Activated CD8-positive, alpha-beta memory T cell treated with anti-CD3 and anti-CD28 coated beads, Interleukin-2, amount 10 ng/mL, durations not matched to agents 7 days and 5 days (primary cell): Measurements from ENCODE around the gene IFNGR2. TPM values are rescaled to one million over a fixed set of nuclear protein-coding genes. Genes with fewer than 3 reads are reported as not detected.

Experiments
- ATAC-seq: fragments of 150-1000 bp; cut with Tn5 transposase; one replicate; pipeline ENCODE4 v1.10.0; 2021; ENCODE audit warnings: moderate library complexity
- CTCF ChIA-PET: fragments of 350-600 bp; sonication (Branson Sonifier 250); formaldehyde crosslinking; loops from one replicate; lab custom pipeline; 2021; ENCODE audit warnings: antibody characterized with exemption; lab: Charles Lee
- DNase-seq: peaks from one replicate; pipeline ENCODE4 v3.0.0-alpha.2; 2020
- H3K27ac Mint-ChIP-seq: one replicate; pipeline ENCODE4 v1.8.0; 2021; ENCODE audit warnings: mild to moderate bottlenecking, mixed read lengths
- H3K27me3 Mint-ChIP-seq: one replicate; pipeline ENCODE4 v1.8.0; 2021; ENCODE audit warnings: mixed read lengths
- H3K36me3 Mint-ChIP-seq: one replicate; pipeline ENCODE4 v1.8.0; 2021; ENCODE audit warnings: mild to moderate bottlenecking, mixed read lengths
- H3K4me1 Mint-ChIP-seq: one replicate; pipeline ENCODE4 v1.8.0; 2021; ENCODE audit warnings: mixed read lengths
- H3K4me3 Mint-ChIP-seq: one replicate; pipeline ENCODE4 v1.8.0; 2021; ENCODE audit warnings: mild to moderate bottlenecking, moderate library complexity, mixed read lengths
- H3K9me3 Mint-ChIP-seq: one replicate; pipeline ENCODE4 v1.8.0; 2022; ENCODE audit warnings: low read depth, mixed read lengths
- total RNA-seq, 2 experiments: library from RNA; stranded (reverse); gene quantifications; one replicate each; pipeline ENCODE4 v1.2.3, GENCODE V29; 2021

IFNGR2 gene
- total RNA-seq, 2 experiments from 2014 or later, result 0.30 to 0.96 TPM

DNA sequence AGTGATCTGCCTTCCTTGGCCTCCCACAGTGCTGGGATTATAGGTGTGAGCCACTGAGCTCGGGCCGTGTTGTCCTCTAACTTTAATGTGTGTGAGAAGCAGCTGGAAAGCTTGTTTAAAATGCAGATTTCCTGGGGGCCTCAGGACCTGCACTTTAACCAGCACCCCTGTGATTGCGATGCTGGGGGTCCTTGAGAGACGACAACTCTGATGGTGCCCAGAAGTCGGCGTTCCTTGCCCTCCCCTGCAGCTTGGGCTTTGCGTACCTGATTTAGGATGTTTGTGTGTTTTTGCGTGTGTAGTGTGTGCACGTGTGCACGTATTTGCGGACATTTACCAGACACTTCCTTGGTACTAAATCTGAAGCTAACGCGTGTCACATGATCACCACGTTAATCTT is 10.9 kb downstream of the IFNGR2 start:
- no peak overlapping the region for H3K4me3 Mint-ChIP-seq
- DNase-seq, result no peak
- CTCF ChIA-PET, result interaction anchor here (1.0 to 1.8 kb wide), 2 partner anchors 53 to 214 kb away, joined by 3 to 4 read pairs; no protein-coding TSS in a partner anchor
- no peaks in the 10 kb centered on the region for H3K9me3 Mint-ChIP-seq
- H3K27ac Mint-ChIP-seq, result no peak overlapping the region
- peaks cover 13% of the 10 kb centered on the region for H3K4me1 Mint-ChIP-seq
- peaks cover 12% of the 10 kb centered on the region for H3K27me3 Mint-ChIP-seq
- no peak for ATAC-seq
- no peaks in the 10 kb centered on the region for H3K36me3 Mint-ChIP-seq

DNA sequence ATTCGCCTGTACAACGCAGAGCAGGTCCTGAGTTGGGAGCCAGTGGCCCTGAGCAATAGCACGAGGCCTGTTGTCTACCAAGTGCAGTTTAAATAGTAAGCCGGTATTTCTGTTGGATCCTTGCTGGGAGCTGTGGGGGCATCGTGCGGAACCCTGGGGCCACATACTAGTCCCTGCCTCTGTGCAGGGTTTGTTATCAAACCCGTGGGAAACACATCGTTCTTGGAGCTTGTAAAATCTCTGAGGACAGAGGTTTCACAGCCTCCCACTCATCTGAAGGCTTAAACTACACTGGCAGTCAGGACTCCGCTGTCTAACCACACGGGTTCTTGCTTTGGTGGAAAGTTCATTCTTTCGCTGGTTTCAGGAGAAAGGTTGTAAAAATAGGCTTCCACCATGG is 11.7 kb downstream of the IFNGR2 start:
- Mint-ChIP-seq H3K36me3 (no peaks in the 10 kb centered on the region), H3K4me3 (no peak overlapping the region), H3K27me3 (peaks cover 9% of the 10 kb centered on the region), H3K4me1 (peaks cover 13% of the 10 kb centered on the region), H3K27ac (no peak overlapping the region), H3K9me3 (no peaks in the 10 kb centered on the region)
- no peak for DNase-seq
- ATAC-seq, result no peak
- CTCF ChIA-PET, result interaction anchor here (1.0 to 1.8 kb wide), 2 partner anchors 54 to 215 kb away, joined by 3 to 4 read pairs; no protein-coding TSS in a partner anchor

DNA sequence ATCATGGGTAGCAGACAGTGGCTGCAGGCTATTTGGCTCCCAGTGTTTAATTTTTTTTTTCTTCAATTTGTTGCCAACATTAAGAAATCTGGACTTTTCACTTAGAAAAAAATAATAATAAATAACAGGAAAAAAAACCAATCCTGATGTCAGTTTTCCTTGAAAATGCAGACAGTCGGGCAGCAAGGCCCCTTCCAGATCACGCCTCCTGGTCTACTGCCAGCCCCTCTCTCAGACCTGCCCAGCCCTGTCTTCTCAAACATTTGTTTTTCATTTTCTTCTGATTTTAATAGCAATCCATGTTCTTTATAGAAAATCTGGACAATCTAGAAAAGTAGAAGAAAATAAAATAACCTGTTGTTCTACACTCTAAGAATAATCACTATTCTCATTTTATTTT is 15.5 kb downstream of the IFNGR2 start:
- ATAC-seq, result no peak
- Mint-ChIP-seq H3K4me3 (no peak overlapping the region), H3K27ac (no peak overlapping the region), H3K4me1 (no peaks in the 10 kb centered on the region), H3K27me3 (peaks cover 9% of the 10 kb centered on the region), H3K9me3 (no peaks in the 10 kb centered on the region), H3K36me3 (no peaks in the 10 kb centered on the region)
- DNase-seq, result no peak
- CTCF ChIA-PET, result no interaction called here

DNA sequence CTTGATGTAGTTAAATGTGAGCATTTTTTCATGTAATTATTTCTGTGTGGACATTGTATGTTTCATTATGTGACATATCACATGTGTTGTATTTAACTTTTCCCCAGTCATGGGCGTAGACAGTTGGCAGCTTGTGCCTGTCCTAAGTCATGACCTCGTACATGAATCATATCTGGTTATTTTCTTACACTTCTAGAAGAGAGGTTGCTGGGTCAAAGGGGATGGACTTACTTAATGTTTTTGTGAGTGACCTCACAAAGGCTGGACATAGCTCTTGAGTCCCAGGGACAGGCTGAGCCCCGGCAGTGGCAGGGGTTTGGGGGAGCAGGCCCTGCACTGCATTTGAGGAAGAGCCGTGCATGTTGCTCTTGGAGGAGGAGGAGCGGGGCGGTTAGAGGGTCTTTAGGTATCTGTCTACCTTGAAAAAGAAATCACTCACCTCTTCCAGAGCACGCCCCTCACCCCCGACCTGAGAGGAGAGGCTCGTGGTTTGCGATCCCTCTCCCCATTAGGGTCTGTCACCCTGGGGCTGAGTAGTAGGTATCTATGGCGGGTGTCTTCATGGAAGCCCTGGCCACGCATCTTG is 16.4 kb downstream of the IFNGR2 start:
- CTCF ChIA-PET, result interaction anchor here (0.6 kb wide), 1 partner anchor 215 kb away, joined by 3 read pairs; no protein-coding TSS in a partner anchor
- Mint-ChIP-seq H3K9me3 (no peaks in the 10 kb centered on the region), H3K36me3 (no peaks in the 10 kb centered on the region), H3K27me3 (peaks cover 9% of the 10 kb centered on the region), H3K4me1 (no peaks in the 10 kb centered on the region), H3K27ac (no peak overlapping the region), H3K4me3 (no peak overlapping the region)
- DNase-seq (no peak), ATAC-seq (no peak)

DNA sequence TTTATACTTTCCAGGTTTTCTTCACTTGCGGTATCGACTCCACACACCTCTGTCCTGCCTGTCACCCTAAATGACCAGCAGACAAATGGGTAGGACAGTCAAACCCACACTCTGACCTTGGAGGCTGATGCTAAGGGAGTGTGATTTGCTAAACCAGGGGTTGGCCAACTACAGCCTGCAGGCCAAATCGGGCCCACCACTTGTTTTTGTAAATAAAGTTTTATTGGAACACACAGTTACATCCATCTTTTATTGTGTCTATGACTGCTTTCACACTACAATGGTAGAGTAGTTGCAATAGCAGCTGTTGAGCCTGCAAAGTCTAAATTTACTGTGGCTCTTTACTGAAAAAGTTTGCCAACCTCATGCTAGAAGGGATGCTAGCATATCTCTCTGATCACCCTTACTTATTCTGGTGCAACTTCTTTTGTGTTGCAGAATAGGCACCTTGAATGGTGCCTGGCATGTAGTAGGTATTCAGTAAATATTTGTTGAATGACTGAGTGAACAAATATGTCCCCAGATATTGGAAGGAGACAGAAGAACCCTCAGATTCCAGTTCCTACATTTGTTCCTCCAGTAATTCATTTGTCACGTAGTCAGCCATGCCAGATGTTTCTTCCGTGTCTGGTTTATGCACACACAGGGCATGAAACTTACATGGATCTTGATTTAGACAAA is 18.6 kb downstream of the IFNGR2 start:
- ATAC-seq, result no peak
- CTCF ChIA-PET, result interaction anchor here (0.7 kb wide), 1 partner anchor 10 kb away, joined by 3 read pairs; no protein-coding TSS in a partner anchor
- Mint-ChIP-seq H3K9me3 (no peaks in the 10 kb centered on the region), H3K27me3 (peaks cover 6% of the 10 kb centered on the region), H3K27ac (no peak overlapping the region), H3K4me3 (no peak overlapping the region), H3K4me1 (no peaks in the 10 kb centered on the region), H3K36me3 (no peaks in the 10 kb centered on the region)
- DNase-seq, result no peak

DNA sequence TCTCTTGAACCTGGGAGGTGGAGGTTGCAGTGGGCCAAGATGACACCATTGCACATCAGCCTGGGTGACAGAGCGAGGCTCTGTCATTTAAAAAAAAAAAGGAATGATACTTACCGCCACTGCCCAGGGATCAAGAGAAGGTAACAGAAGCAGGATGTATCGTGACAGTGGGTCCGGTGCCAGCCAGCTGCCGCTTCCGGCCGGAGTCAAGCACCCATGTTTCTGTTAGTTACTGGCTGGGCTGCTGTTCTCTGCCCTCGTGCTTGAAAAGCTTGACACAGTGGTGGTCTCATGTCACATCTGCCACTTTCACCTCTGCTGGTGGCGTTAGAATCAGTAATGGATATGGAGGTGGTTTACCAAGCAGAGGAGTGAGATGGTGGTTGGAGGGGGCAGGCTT is 21.0 kb downstream of the IFNGR2 start:
- peaks cover 6% of the 10 kb centered on the region for H3K27me3 Mint-ChIP-seq
- H3K36me3 Mint-ChIP-seq, result no peaks in the 10 kb centered on the region
- no peaks in the 10 kb centered on the region for H3K4me1 Mint-ChIP-seq
- no peaks in the 10 kb centered on the region for H3K9me3 Mint-ChIP-seq
- H3K27ac Mint-ChIP-seq, result no peak overlapping the region
- ATAC-seq (no peak), DNase-seq (no peak)
- CTCF ChIA-PET, result no interaction called here
- H3K4me3 Mint-ChIP-seq, result no peak overlapping the region

DNA sequence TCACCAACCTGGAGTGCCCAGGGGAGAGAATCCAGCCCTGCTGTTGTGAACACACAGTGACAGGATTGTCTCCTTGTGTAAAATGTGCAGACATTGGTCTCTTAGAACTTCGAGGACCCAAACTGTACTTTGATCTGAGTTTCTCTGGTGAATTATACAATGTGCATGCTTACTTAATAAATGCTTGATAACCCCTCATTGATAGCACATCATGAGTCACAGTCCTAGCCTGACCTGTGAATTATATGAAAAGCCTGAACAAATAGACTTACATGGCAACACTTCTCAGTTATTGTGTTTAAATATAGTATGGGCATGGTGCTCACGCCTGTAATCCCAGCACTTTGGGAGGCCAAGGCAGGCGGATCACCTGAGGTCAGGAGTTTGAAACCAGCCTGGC is 22.6 kb downstream of the IFNGR2 start:
- ATAC-seq, result no peak
- no peak overlapping the region for H3K4me3 Mint-ChIP-seq
- H3K9me3 Mint-ChIP-seq, result no peaks in the 10 kb centered on the region
- CTCF ChIA-PET, result no interaction called here
- no peaks in the 10 kb centered on the region for H3K4me1 Mint-ChIP-seq
- peaks cover 2% of the 10 kb centered on the region for H3K27me3 Mint-ChIP-seq
- H3K27ac Mint-ChIP-seq, result no peak overlapping the region
- DNase-seq, result no peak
- peaks cover 4% of the 10 kb centered on the region for H3K36me3 Mint-ChIP-seq

DNA sequence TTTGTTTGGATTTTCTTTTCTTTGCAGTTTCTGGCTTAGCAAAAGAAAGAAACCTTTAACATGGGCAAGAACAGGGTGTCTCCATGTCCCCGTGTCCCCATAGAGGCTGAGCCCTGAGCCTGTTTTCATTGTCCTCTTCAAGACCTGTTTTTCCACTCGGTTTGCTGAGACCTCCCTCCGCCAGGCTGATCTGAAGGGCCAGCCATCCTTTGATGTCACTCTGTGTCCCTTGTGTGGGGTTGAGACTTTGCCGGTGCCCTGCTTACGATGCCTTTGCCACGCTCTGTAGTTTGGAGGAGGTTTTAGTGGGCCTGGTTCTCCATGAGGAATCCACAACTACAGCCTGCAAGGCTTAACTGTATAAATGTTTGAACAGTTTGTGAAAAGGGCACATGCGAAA is 23.8 kb downstream of the IFNGR2 start:
- Mint-ChIP-seq H3K4me3 (no peak overlapping the region), H3K4me1 (no peaks in the 10 kb centered on the region), H3K36me3 (peaks cover 13% of the 10 kb centered on the region), H3K9me3 (no peaks in the 10 kb centered on the region), H3K27me3 (peaks cover 2% of the 10 kb centered on the region), H3K27ac (no peak overlapping the region)
- CTCF ChIA-PET, result no interaction called here
- ATAC-seq (no peak), DNase-seq (no peak)

DNA sequence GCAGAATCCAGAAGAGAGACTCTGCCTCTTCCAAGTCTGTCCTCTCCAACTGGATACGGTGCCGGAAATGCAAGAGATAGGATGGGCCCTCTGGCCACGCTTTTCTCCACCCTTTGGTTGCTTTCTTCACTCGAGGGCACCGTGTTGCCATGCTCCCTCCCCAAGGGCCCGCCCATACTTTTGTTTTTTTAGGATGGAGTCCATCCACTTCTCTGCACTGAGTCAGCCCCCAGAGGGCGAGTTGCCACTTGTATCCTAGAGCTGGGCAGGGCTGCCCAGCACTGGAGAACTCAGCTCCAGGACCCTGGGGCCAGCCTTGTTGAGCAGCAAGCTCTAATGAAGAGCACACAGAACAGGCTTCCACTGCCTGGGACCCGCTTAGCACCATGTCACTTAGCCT is 25.5 kb downstream of the IFNGR2 start:
- Mint-ChIP-seq H3K9me3 (no peaks in the 10 kb centered on the region), H3K27me3 (no peaks in the 10 kb centered on the region), H3K4me1 (peaks cover 8% of the 10 kb centered on the region), H3K27ac (no peak overlapping the region), H3K36me3 (peaks cover 25% of the 10 kb centered on the region), H3K4me3 (no peak overlapping the region)
- DNase-seq, result no peak
- no peak for ATAC-seq
- CTCF ChIA-PET, result interaction anchor here (1.0 to 1.3 kb wide), 3 partner anchors 17 to 229 kb away, joined by 3 read pairs; no protein-coding TSS in a partner anchor

DNA sequence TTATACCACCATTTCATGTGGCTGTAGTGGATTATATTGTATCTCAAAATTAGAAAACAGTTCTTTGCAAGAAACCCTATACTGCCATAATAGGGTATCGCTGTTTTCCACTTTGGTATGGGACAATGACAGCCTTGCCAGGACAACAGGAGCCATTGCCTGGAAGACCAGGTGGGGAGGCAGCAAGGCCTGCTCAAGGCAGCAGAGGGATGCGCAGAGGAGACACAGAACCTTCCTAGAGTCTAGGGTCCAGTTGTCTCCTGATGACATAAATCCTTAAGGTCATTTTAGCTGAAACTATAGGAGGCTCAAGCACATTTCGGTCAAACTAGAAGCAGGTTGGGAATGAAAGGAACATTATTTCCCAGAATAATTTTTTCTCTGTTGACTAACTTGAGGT is 27.6 kb downstream of the IFNGR2 start:
- Mint-ChIP-seq H3K4me1 (peaks cover 24% of the 10 kb centered on the region), H3K4me3 (no peak overlapping the region), H3K9me3 (no peaks in the 10 kb centered on the region), H3K27ac (no peak overlapping the region), H3K36me3 (peaks cover 30% of the 10 kb centered on the region), H3K27me3 (no peaks in the 10 kb centered on the region)
- DNase-seq, result no peak
- no peak for ATAC-seq
- CTCF ChIA-PET, result interaction anchor here (0.8 to 1.8 kb wide), 2 partner anchors 234 to 303 kb away, joined by 3 to 4 read pairs; no protein-coding TSS in a partner anchor

DNA sequence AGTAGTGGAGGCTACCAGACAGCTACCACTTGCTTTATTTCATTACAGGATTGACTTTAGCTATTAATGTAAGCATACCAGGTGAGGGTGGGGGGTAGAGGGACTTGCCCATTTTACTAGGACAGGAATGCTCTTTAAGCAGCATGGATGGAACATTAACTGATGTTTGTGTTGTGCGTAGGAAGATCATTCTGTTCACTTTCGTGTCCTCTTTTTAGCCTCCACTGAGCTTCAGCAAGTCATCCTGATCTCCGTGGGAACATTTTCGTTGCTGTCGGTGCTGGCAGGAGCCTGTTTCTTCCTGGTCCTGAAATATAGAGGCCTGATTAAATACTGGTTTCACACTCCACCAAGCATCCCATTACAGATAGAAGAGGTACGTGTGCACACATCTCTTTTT is 29.3 kb downstream of the IFNGR2 start:
- CTCF ChIA-PET, result no interaction called here
- no peak for DNase-seq
- Mint-ChIP-seq H3K4me1 (peaks cover 26% of the 10 kb centered on the region), H3K4me3 (no peak overlapping the region), H3K27me3 (no peaks in the 10 kb centered on the region), H3K36me3 (peaks cover 35% of the 10 kb centered on the region), H3K27ac (no peak overlapping the region), H3K9me3 (no peaks in the 10 kb centered on the region)
- ATAC-seq, result no peak

DNA sequence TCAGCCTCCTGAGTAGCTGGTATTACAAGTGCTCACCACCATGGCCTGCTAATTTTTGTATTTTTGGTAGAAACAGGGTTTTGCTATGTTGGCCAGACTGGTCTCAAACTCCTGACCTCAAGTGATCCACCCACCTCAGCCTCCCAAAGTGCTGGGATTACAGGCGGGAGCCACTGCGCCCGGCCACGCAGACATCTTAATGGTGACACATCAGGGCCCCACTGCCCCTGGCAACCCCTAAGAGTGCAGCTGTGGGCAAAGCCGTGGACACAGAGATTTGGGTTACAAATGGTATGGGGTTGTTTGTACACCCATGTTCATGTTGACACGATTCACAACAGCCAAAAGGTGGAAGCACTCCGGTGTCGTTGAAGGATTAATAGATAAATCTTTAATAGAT is 29.8 kb downstream of the IFNGR2 start:
- DNase-seq, result no peak
- Mint-ChIP-seq H3K9me3 (no peaks in the 10 kb centered on the region), H3K36me3 (peaks cover 35% of the 10 kb centered on the region), H3K4me3 (no peak overlapping the region), H3K27ac (no peak overlapping the region), H3K27me3 (no peaks in the 10 kb centered on the region), H3K4me1 (peaks cover 26% of the 10 kb centered on the region)
- ATAC-seq, result no peak
- CTCF ChIA-PET, result no interaction called here

DNA sequence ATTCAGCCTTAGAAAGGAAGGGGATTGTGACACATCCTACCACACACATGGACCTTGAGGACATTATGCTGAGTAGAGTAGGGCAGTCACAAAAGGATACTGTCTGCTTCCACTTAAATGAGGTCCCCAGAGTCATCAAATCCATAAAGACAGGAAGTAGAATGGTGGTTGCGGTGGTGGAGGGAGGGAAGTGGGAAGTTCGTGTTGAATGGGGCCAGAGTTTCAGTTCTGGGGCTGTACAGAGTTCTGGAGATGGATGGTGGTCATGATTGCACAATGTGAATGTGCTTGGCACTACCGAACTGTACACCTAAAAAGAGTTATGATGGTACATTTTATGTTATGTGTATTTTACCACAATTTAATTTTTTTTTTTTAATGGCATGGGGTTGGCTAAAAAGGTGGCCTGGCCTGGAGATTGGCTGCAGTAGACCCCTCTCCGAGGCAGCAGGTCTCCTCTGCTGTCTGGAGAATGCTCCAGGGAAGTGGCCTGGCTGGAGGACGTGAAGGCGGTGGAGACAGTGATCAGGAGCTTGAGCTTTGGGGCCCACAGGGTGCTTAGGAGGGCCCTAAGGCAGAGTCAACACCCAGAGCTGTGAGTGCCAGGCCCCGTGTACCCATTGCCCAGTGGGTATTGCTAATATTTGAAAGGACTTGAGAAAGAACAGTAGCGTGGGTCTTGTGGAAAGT is 30.4 kb downstream of the IFNGR2 start:
- Mint-ChIP-seq H3K9me3 (no peaks in the 10 kb centered on the region), H3K27me3 (no peaks in the 10 kb centered on the region), H3K4me1 (peaks cover 26% of the 10 kb centered on the region), H3K36me3 (peaks cover 35% of the 10 kb centered on the region), H3K27ac (no peak overlapping the region), H3K4me3 (no peak overlapping the region)
- CTCF ChIA-PET, result interaction anchor here (1.4 to 2.5 kb wide), 2 partner anchors 58 to 73 kb away, joined by 3 to 7 read pairs; no protein-coding TSS in a partner anchor
- DNase-seq (no peak), ATAC-seq (no peak)
